ENCODE measurements around the gene SLC4A9. TPM values are rescaled to one million over a fixed set of nuclear protein-coding genes. Genes with fewer than 3 reads are reported as not detected.

Gene SLC4A9
- polyA plus RNA-seq, 3 donors: 0.28 TPM; not detected in 2

DNA sequence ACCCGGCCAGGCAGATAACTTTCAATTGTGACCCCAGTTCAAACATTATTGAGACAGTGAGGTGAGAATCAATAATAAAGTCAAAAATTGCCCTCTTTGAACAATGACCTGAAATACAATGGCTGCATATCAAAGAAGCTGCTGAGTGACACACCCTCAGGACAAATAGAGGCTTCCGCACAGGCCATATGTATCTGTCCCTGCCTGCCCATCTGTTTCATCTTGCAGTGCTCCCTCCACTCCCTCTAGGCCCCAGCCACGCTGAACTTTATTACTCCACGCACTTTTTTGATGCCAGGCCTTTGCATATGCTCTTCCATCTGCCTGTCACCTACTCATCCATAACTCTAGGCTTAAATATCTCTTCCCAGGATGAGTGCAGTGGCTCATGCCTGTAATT lies 41.2 kb upstream of the SLC4A9 start:
- intact Hi-C loops (cut with micrococcal nuclease): no loop called here
- peak overlapping the region; percentile 4 to 83 for H3K27ac ChIP-seq (ENCODE audit: low read depth in 1 of 2, low read length in 2 of 2)
- no peak overlapping the region for H2AFZ ChIP-seq (ENCODE audit: insufficient read depth, low read depth, low read length, poor library complexity, severe bottlenecking)
- Mint-ChIP-seq H3K4me1 (peaks cover 55% of the 10 kb centered on the region), H3K36me3 (peaks cover 6 to 15% of the 10 kb centered on the region in 2 donors), H3K27ac (peak overlapping the region in 5 of 7 donors; percentile 90 to 98 (median 94)), H3K9me3 (peaks cover 0 to 5% (median 0%) of the 10 kb centered on the region in 7 donors), H3K4me3 (peak overlapping the region in 1 of 2 donors; percentile 28), H3K27me3 (ENCODE audit: low read depth in 3 of 3) (peaks cover 0 to 4% (median 2%) of the 10 kb centered on the region in 3 donors)
- TF ChIP-seq, protein P1, sequence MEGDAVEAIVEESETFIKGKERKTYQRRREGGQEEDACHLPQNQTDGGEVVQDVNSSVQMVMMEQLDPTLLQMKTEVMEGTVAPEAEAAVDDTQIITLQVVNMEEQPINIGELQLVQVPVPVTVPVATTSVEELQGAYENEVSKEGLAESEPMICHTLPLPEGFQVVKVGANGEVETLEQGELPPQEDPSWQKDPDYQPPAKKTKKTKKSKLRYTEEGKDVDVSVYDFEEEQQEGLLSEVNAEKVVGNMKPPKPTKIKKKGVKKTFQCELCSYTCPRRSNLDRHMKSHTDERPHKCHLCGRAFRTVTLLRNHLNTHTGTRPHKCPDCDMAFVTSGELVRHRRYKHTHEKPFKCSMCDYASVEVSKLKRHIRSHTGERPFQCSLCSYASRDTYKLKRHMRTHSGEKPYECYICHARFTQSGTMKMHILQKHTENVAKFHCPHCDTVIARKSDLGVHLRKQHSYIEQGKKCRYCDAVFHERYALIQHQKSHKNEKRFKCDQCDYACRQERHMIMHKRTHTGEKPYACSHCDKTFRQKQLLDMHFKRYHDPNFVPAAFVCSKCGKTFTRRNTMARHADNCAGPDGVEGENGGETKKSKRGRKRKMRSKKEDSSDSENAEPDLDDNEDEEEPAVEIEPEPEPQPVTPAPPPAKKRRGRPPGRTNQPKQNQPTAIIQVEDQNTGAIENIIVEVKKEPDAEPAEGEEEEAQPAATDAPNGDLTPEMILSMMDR (IDR thresholded peaks at IDR 0.05): no peak
- H3K79me2 ChIP-seq (ENCODE audit: insufficient read depth, low read length): no peaks in the 10 kb centered on the region
- peak overlapping the region in 1 of 3 experiments; percentile 56 for H3K4me3 ChIP-seq (replicated peaks in 1 of 3; ENCODE audit: low read depth in 2 of 3, low read length in 3 of 3)
- H3K9me3 ChIP-seq (replicated peaks in 1 of 2; ENCODE audit: control insufficient read depth in 1 of 2, insufficient read depth in 1 of 2, low read length in 2 of 2): no peaks in the 10 kb centered on the region
- no peak overlapping the region for H3K4me2 ChIP-seq (replicated peaks; ENCODE audit: extremely low read depth, low read length, poor library complexity, severe bottlenecking)
- H3K9ac ChIP-seq (ENCODE audit: insufficient read depth, low read length, poor library complexity, severe bottlenecking): no peak overlapping the region
- H3K36me3 ChIP-seq (replicated peaks in 1 of 2; ENCODE audit: control insufficient read depth in 1 of 2, insufficient read depth in 2 of 2, low read length in 2 of 2): no peaks in the 10 kb centered on the region
- peaks cover 53 to 54% of the 10 kb centered on the region in 2 donors for H3K4me1 ChIP-seq (ENCODE audit: control insufficient read depth in 1 of 2, insufficient read depth in 2 of 2, low read length in 2 of 2)
- no peaks in the 10 kb centered on the region for H4K20me1 ChIP-seq (ENCODE audit: insufficient read depth, low read length)
- 100% methylated on average over 3 of the region's 4 CpGs for WGBS (ENCODE audit: insufficient coverage)
- no peak for DNase-seq
- no peaks in the 10 kb centered on the region for H3K27me3 ChIP-seq (ENCODE audit: control insufficient read depth in 2 of 2, insufficient read depth in 2 of 2, low read length in 2 of 2)

DNA sequence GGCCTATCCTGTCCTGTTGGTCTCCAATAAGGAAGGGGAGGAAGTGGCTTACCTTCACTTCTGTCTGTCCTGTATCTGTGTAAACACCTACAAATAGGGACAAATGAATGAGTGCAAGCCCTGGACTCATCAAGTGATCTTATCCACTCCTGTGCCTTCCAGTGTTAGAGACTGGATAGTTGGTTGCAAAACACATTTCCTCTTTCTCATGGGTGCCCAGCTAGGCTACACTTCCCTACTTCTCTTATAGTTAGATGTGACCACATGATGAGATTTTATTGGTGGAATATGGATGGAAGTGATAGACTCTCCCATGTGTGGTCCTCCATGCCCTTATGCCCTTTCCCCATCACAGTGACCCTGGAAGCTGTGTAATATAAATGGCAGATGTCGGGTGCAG lies 40.2 kb upstream of the SLC4A9 start:
- peak overlapping the region; percentile 83 to 98 (median 93) for H3K27ac Mint-ChIP-seq
- H3K9ac ChIP-seq (ENCODE audit: insufficient read depth, low read length, poor library complexity, severe bottlenecking): no peak overlapping the region
- no peaks in the 10 kb centered on the region for H3K27me3 ChIP-seq (ENCODE audit: control insufficient read depth in 2 of 2, insufficient read depth in 2 of 2, low read length in 2 of 2)
- no peaks in the 10 kb centered on the region for H3K79me2 ChIP-seq (ENCODE audit: insufficient read depth, low read length)
- peaks cover 0 to 4% (median 4%) of the 10 kb centered on the region in 3 donors for H3K27me3 Mint-ChIP-seq (ENCODE audit: low read depth in 3 of 3)
- peak overlapping the region; percentile 14 to 83 for H3K27ac ChIP-seq (ENCODE audit: low read depth in 1 of 2, low read length in 2 of 2)
- H3K4me1 ChIP-seq (ENCODE audit: control insufficient read depth in 1 of 2, insufficient read depth in 2 of 2, low read length in 2 of 2): peaks cover 63 to 65% of the 10 kb centered on the region in 2 donors
- no peaks in the 10 kb centered on the region for H3K36me3 ChIP-seq (replicated peaks in 1 of 2; ENCODE audit: control insufficient read depth in 1 of 2, insufficient read depth in 2 of 2, low read length in 2 of 2)
- peak overlapping the region in 1 of 3 experiments; percentile 56 for H3K4me3 ChIP-seq (replicated peaks in 1 of 3; ENCODE audit: low read depth in 2 of 3, low read length in 3 of 3)
- peaks cover 66% of the 10 kb centered on the region for H3K4me1 Mint-ChIP-seq
- H2AFZ ChIP-seq (ENCODE audit: insufficient read depth, low read depth, low read length, poor library complexity, severe bottlenecking): no peak overlapping the region
- peak overlapping the region; percentile 65 to 70 for H3K4me3 Mint-ChIP-seq
- peak overlapping the region; percentile 52 for H3K4me2 ChIP-seq (replicated peaks; ENCODE audit: extremely low read depth, low read length, poor library complexity, severe bottlenecking)
- DNase-seq: peak; percentile 75 to 90 (median 81)
- intact Hi-C loops (cut with micrococcal nuclease): loop anchor here in 1 of 2 donors (5.0 kb wide), 1 partner anchor 58 kb away; no protein-coding TSS in a partner anchor
- no peaks in the 10 kb centered on the region for H4K20me1 ChIP-seq (ENCODE audit: insufficient read depth, low read length)
- H3K36me3 Mint-ChIP-seq: peaks cover 6 to 16% of the 10 kb centered on the region in 2 donors
- H3K9me3 Mint-ChIP-seq: peaks cover 0 to 5% (median 0%) of the 10 kb centered on the region in 7 donors
- H3K9me3 ChIP-seq (replicated peaks in 1 of 2; ENCODE audit: control insufficient read depth in 1 of 2, insufficient read depth in 1 of 2, low read length in 2 of 2): no peaks in the 10 kb centered on the region
- TF ChIP-seq, protein P1 (IDR thresholded peaks at IDR 0.05): no peak
- no CpG with 5 or more reads among the region's 1 CpG for WGBS (ENCODE audit: insufficient coverage)

Data from CD14-positive monocyte (primary cell).